ENCODE data around the gene NUP43. TPM values are rescaled to one million over a fixed set of nuclear protein-coding genes. Genes with fewer than 3 reads are reported as not detected.

Gene NUP43
- total and polyA plus RNA-seq, 2 of the 13 experiments (the other 11 are each of a cell fraction or from before 2014, with no cell fraction given) = 38.9 to 85.1 TPM

- TF ChIP-seq U2AF2 (IDR thresholded peaks at IDR 0.05; ENCODE audit: low read depth, low read length) (0 out of 2 replicates have a peak, but pooled peaks have one; percentile 61), SMYD3 (CRISPR knock-in tag; IDR thresholded peaks at IDR 0.05) (peak; percentile 44; the same call in 1 of the 2 replicates), ZNF782 (CRISPR knock-in tag; IDR thresholded peaks at IDR 0.05; ENCODE audit: borderline replicate concordance) (peak; percentile 97; the same call in 1 of the 2 replicates), ZNF512 (CRISPR knock-in tag; IDR thresholded peaks at IDR 0.05) (0 out of 2 replicates have a peak, but pooled peaks have one; percentile 27), TRIM24 (CRISPR knock-in tag; IDR thresholded peaks at IDR 0.05) (0 out of 2 replicates have a peak, but pooled peaks have one; percentile 11), ZNF879 (CRISPR knock-in tag; IDR thresholded peaks at IDR 0.05) (peak; percentile 98), CBX1 (IDR thresholded peaks at IDR 0.05; ENCODE audit: low read depth) (peak; percentile 97), ZNF556 (CRISPR knock-in tag; IDR thresholded peaks at IDR 0.05; ENCODE audit: borderline replicate concordance) (peak; percentile 99; the same call in 1 of the 2 replicates), DBP (CRISPR knock-in tag; IDR thresholded peaks at IDR 0.05; ENCODE audit: not compliant biosample characterization) (no peak), MTA1 (CRISPR knock-in tag; IDR thresholded peaks at IDR 0.05; ENCODE audit: borderline replicate concordance) (peak; percentile 95), NR0B2 (CRISPR knock-in tag; IDR thresholded peaks at IDR 0.05) (no peak; the same call in none of the 2 replicates), ZNF574 (CRISPR knock-in tag; IDR thresholded peaks at IDR 0.05) (peak; percentile 94), RBAK (CRISPR knock-in tag; IDR thresholded peaks at IDR 0.05) (0 out of 2 replicates have a peak, but pooled peaks have one; percentile 48), NR3C1 (CRISPR knock-in tag; IDR thresholded peaks at IDR 0.05) (no peak)
Observed at GRCh38 chr6:149717588-149718458, 28.5 kb downstream of the NUP43 start, which contains the start of gene LATS1 (continued).

All from HepG2 (cell line).